K562 (cell line): ENCODE results near the gene FTL. TPM values are rescaled to one million over a fixed set of nuclear protein-coding genes. Genes with fewer than 3 reads are reported as not detected.

Experiments used
- ATAC-seq: fragments of 200-7000 bp; cut with Tn5 transposase; 3 replicates; pipeline ENCODE4 v1.9.1; 2020; ENCODE audit warnings: moderate library complexity
- BruUV-seq: library from RNA; stranded (reverse); fragments of 400-500 nt; replicated peaks from 2 replicates; lab custom pipeline; 2021; lab: Mats Ljungman, UMichigan
- CTCF ChIA-PET: fragments of 300-600 bp; formaldehyde crosslinking; extraction: SDS; loops from one replicate; lab custom pipeline; 2021; ENCODE audit warnings: low intra/inter-chr PET ratio; lab: Yijun Ruan, JAX
- POLR2A ChIA-PET: fragments of 300-600, 350-650 bp; sonication (Branson Sonifier 250); formaldehyde crosslinking; extraction: SDS; loops from one replicate; lab custom pipeline; 2021; ENCODE audit warnings: antibody characterized with exemption, inconsistent platforms; lab: Yijun Ruan, JAX
- DNase-seq, 4 experiments: peaks; one replicate each; pipeline versions ENCODE4 v3.0.0 to v3.0.0-alpha.2; 2011 to 2018; ENCODE audit warnings: low spot score in 3 of 4, mixed read lengths in 3 of 4; ENCODE audit errors: extremely low read depth in 1 of 4
- FAIRE-seq: peaks from 2 replicates; lab custom pipeline; 2011; peaks lifted over from hg19 to GRCh38; lab: Jason Lieb, UNC
- H2AFZ ChIP-seq: 2 replicates; pipeline ENCODE4 v1.6.0; 2011; ENCODE audit warnings: low read depth, low read length, control low read depth, inconsistent platforms
- H3K27ac ChIP-seq: fragments of 200-600 bp; 3 replicates; pipeline ENCODE4 v1.8.0; 2011; ENCODE audit warnings: low read depth, mild to moderate bottlenecking, control low read depth, inconsistent platforms, low read length, moderate library complexity, mixed read lengths; ENCODE audit errors: extremely low read depth
- H3K27me3 ChIP-seq, 2 experiments: fragments of 300-600 bp in 1 of 2; 2 replicates in 1 of 2; 3 replicates in 1 of 2; pipeline versions ENCODE4 v1.6.0 to v1.8.0; 2011; ENCODE audit warnings: inconsistent platforms in 2 of 2, low read length in 2 of 2, mild to moderate bottlenecking in 1 of 2, mixed read lengths in 1 of 2, moderate library complexity in 1 of 2; ENCODE audit not compliant: control insufficient read depth in 2 of 2, insufficient read depth in 2 of 2
- H3K36me3 ChIP-seq: fragments of 300-600 bp; 3 replicates; pipeline ENCODE4 v1.8.0; 2011; ENCODE audit warnings: mild to moderate bottlenecking, low read length, inconsistent platforms; ENCODE audit not compliant: control insufficient read depth, insufficient read depth
- H3K4me1 ChIP-seq, 2 experiments: fragments of 200-600 bp in 1 of 2; replicated peaks in 1 of 2; 2 replicates in 1 of 2; 3 replicates in 1 of 2; pipeline versions ENCODE4 v1.5.1 to v1.8.0; 2011; ENCODE audit warnings: inconsistent platforms in 2 of 2, low read length in 2 of 2, mild to moderate bottlenecking in 1 of 2, mixed read lengths in 1 of 2, moderate library complexity in 1 of 2; ENCODE audit not compliant: control insufficient read depth in 2 of 2, insufficient read depth in 2 of 2
- H3K4me2 ChIP-seq: 2 replicates; pipeline ENCODE4 v1.6.1; 2011; ENCODE audit warnings: low read length, control low read depth, inconsistent platforms, mixed read lengths; ENCODE audit not compliant: insufficient read depth
- H3K4me3 ChIP-seq: fragments of 200-600 bp; sonication (generic), shearing (Covaris generic); 2 replicates; pipeline ENCODE4 v1.5.1; 2016; ENCODE audit warnings: control low read depth, inconsistent platforms
- H3K79me2 ChIP-seq: fragments of 200-600 bp; 3 replicates; pipeline ENCODE4 v1.8.0; 2011; ENCODE audit warnings: low read length, inconsistent platforms; ENCODE audit not compliant: control insufficient read depth, insufficient read depth
- H3K9ac ChIP-seq, 2 experiments: 2 replicates each; pipeline versions ENCODE4 v1.6.0 to v1.6.1; 2011; ENCODE audit warnings: low read depth in 2 of 2, low read length in 2 of 2, control low read depth in 1 of 2, inconsistent platforms in 1 of 2, mild to moderate bottlenecking in 1 of 2, mixed read lengths in 1 of 2; ENCODE audit not compliant: insufficient read depth in 1 of 2
- H3K9me1 ChIP-seq: one replicate; pipeline ENCODE4 v1.6.0; 2011; ENCODE audit warnings: inconsistent platforms, mild to moderate bottlenecking, low read length, moderate library complexity; ENCODE audit not compliant: control insufficient read depth, insufficient read depth
- H3K9me3 ChIP-seq: replicated peaks from 2 replicates; pipeline ENCODE4 v1.5.1; 2011; ENCODE audit warnings: low read depth, low read length, inconsistent platforms; ENCODE audit not compliant: control insufficient read depth, insufficient read depth
- H4K20me1 ChIP-seq: replicated peaks from 2 replicates; pipeline ENCODE4 v1.6.1; 2011; ENCODE audit warnings: low read length, inconsistent platforms, mixed read lengths; ENCODE audit not compliant: control insufficient read depth, insufficient read depth
- CCNT2 ChIP-seq: IDR thresholded peaks from 2 replicates; pipeline ENCODE4 v1.6.1; 2011; ENCODE audit warnings: borderline replicate concordance, low read depth, mild to moderate bottlenecking, moderate library complexity, mixed read lengths, low read length; ENCODE audit not compliant: insufficient read length; ENCODE audit errors: extremely low read depth
- DPF2 ChIP-seq: fragments of 450-650 bp; IDR thresholded peaks from 2 replicates; pipeline ENCODE4 v1.6.1; 2016
- EZH2 ChIP-seq: IDR thresholded peaks from 2 replicates; pipeline ENCODE4 v1.6.1; 2012; ENCODE audit warnings: low read depth, mild to moderate bottlenecking, inconsistent platforms, low read length, borderline replicate concordance
- FOXK1 ChIP-seq: sonication (generic); formaldehyde crosslinking; IDR thresholded peaks from 2 replicates; pipeline ENCODE4 v1.8.0; 2022; ENCODE audit warnings: missing genetic modification reagents, mild to moderate bottlenecking, borderline replicate concordance
- HDAC2 ChIP-seq: fragments of 450-650 bp; IDR thresholded peaks from 2 replicates; pipeline ENCODE4 v1.6.1; 2016; ENCODE audit warnings: mild to moderate bottlenecking
- NCOA1 ChIP-seq: fragments of 450-650 bp; IDR thresholded peaks from 2 replicates; pipeline ENCODE4 v1.6.1; 2016; ENCODE audit warnings: low read depth
- POLR2H ChIP-seq: IDR thresholded peaks from 2 replicates; pipeline ENCODE4 v1.6.1; 2016; ENCODE audit warnings: missing genetic modification characterization, low read depth, mild to moderate bottlenecking, control low read depth, missing compliant biosample characterization, moderate library complexity
- PTBP1 ChIP-seq: fragments of 200-400 bp; formaldehyde crosslinking; IDR thresholded peaks from 2 replicates; pipeline ENCODE4 v1.6.1; 2017; ENCODE audit warnings: low read depth, low read length
- RBBP5 ChIP-seq: fragments of 200-600 bp; sonication (generic); IDR thresholded peaks from 2 replicates; pipeline ENCODE4 v1.6.1; 2012; ENCODE audit warnings: borderline replicate concordance, mild to moderate bottlenecking, low read length, control low read depth, inconsistent platforms; ENCODE audit not compliant: insufficient read depth, poor library complexity, severe bottlenecking
- SMARCA5 ChIP-seq: fragments of 450-650 bp; IDR thresholded peaks from 2 replicates; pipeline ENCODE4 v1.6.1; 2016
- SOX6 ChIP-seq: fragments of 450-650 bp; IDR thresholded peaks from 2 replicates; pipeline ENCODE4 v1.6.1; 2014; ENCODE audit warnings: mild to moderate bottlenecking
- TBL1XR1 ChIP-seq, 2 experiments: IDR thresholded peaks; 2 replicates each; pipeline ENCODE4 v1.6.1; 2012; ENCODE audit warnings: improper control_type of control experiment in 2 of 2, low read length in 2 of 2, mild to moderate bottlenecking in 1 of 2
- ZBED1 ChIP-seq: IDR thresholded peaks from 2 replicates; pipeline ENCODE4 v1.6.1; 2014
- ZNF232 ChIP-seq: sonication (generic); formaldehyde crosslinking; IDR thresholded peaks from 2 replicates; pipeline ENCODE4 v1.8.0; 2022; ENCODE audit warnings: mild to moderate bottlenecking, missing genetic modification reagents
- ZNF263 ChIP-seq: sonication (generic); formaldehyde crosslinking; IDR thresholded peaks from 2 replicates; pipeline ENCODE4 v1.8.0; 2022; ENCODE audit warnings: mild to moderate bottlenecking, missing genetic modification reagents, borderline replicate concordance
- ZNF644 ChIP-seq: fragments of 200-800 bp; sonication (Bioruptor generic); IDR thresholded peaks from 2 replicates; pipeline ENCODE4 v1.6.1; 2016; ENCODE audit warnings: low read depth, missing genetic modification characterization, missing compliant biosample characterization
- WGBS: fragments of 100-300 bp; shearing (Covaris generic); methylation state at CpG from one replicate; pipeline ENCODE4 v1.1.6; 2016; ENCODE audit warnings: low coverage, mixed read lengths; ENCODE audit not compliant: insufficient coverage; ENCODE audit errors: missing lambda C conversion rate; 5-methylcytosine and 5-hydroxymethylcytosine counted together
- in situ Hi-C: fragments of 300-500 bp; cut with MboI; formaldehyde crosslinking; loops from 4 replicates; pipeline ENCODE4 v1.15.0; 2018; ENCODE audit warnings: inconsistent platforms, mixed read lengths
- intact Hi-C: fragments of 100-400 bp; cut with micrococcal nuclease; formaldehyde crosslinking; loops from 2 replicates; pipeline ENCODE4 v1.14.2; 2022
- polyA plus RNA-seq, 8 experiments: library from polyadenylated mRNA; depleted of rRNA in 4 of 8; stranded (reverse) in 5 of 8; unstranded in 3 of 8; fragments of >200 nt; fragmentation: Nextera tagmentation in 2 of 8; fragmentation: Illumina TruSeq in 1 of 8; extraction: Ambion mirVana in 2 of 8; extraction: Trizol in 1 of 8; gene quantifications; 2 replicates each; pipeline versions ENCODE4 v1.2.1 to v1.2.3, GENCODE V29; 2011 to 2014; ENCODE audit warnings: inconsistent platforms in 1 of 8, missing spikeins in 1 of 8
- total RNA-seq, 7 experiments: library from RNA; depleted of rRNA in 6 of 7; stranded (reverse); fragments of >200 nt in 6 of 7; fragmentation: Illumina TruSeq in 2 of 7; extraction: Trizol in 2 of 7; gene quantifications; 2 replicates each; pipeline versions ENCODE4 v1.2.1 to v1.2.3, GENCODE V29; 2011 to 2021; ENCODE audit warnings: low replicate concordance in 1 of 7
- TF ChIP-seq, protein P1 (sequence below): sonication (generic); formaldehyde crosslinking; IDR thresholded peaks from 2 replicates; pipeline ENCODE4 v1.9.0; 2022; ENCODE audit warnings: mild to moderate bottlenecking, missing genetic modification reagents

The FTL gene
- total and polyA plus RNA-seq, 9 of the 15 experiments (the other 6 are each of a cell fraction or from before 2014, with no cell fraction given) = 1,231 to 27,415 (median 3,965) TPM

- peak; percentile 70 for ATAC-seq
- Histone ChIP-seq H3K36me3 (peaks cover 32% of the 10 kb centered on the region), H3K4me3 (peak overlapping the region; percentile 45), H3K79me2 (peaks cover 51% of the 10 kb centered on the region), H4K20me1 (peaks cover 17% of the 10 kb centered on the region), H2AFZ (peak overlapping the region; percentile 37), H3K4me1 (peaks cover 22 to 41% of the 10 kb centered on the region in 2 experiments), H3K27ac (peak overlapping the region; percentile 99), H3K9me1 (no peaks in the 10 kb centered on the region), H3K9ac (peak overlapping the region; percentile 93 to 95), H3K4me2 (peak overlapping the region; percentile 89), H3K27me3 (no peaks in the 10 kb centered on the region), H3K9me3 (no peaks in the 10 kb centered on the region)
- in situ Hi-C loops = loop anchor here (10.0 kb wide), 1 partner anchor 87 kb away; the partner anchor contains the start of gene PPP1R15A
- intact Hi-C loops = no loop called here
- ChIA-PET POLR2A (interaction anchor here (0.6 to 1.9 kb wide), 13 partner anchors 8 to 117 kb away, joined by 3 to 43 read pairs (median 4); partner anchors contain the start of genes DHDH, NUCB1 and PPP1R15A), CTCF (no interaction called here)
- no TSS peak for BruUV-seq
- FAIRE-seq = peak; percentile 87
- WGBS = 18% methylated on average over 21 of the region's 22 CpGs
- peak; percentile 77 to 92 (median 83) for DNase-seq
- TF ChIP-seq CCNT2 (peak; percentile 74), RBBP5 (peak; percentile 20), HDAC2 (peak; percentile 76; the same call in 1 of the 2 replicates), EZH2 (no peak), TBL1XR1 (IDR thresholded peaks at IDR 0.05; ENCODE audit: low read length in 2 of 2) (peak in 1 of 2 experiments; percentile 21; a peak in 1 of 4 replicates), ZNF232 (CRISPR knock-in tag) (no peak), DPF2 (peak; percentile 48; the same call in 1 of the 2 replicates), SOX6 (0 out of 2 replicates have a peak, but pooled peaks have one; percentile 62), FOXK1 (CRISPR knock-in tag) (no peak), ZBED1 (no peak), NCOA1 (peak; percentile 46; the same call in 1 of the 2 replicates), POLR2H (tag) (peak; percentile 31; the same call in 1 of the 2 replicates), SMARCA5 (0 out of 2 replicates have a peak, but pooled peaks have one; percentile 48), ZNF263 (CRISPR knock-in tag) (peak; percentile 100), ZNF644 (tag) (no peak), PTBP1 (peak; percentile 39; the same call in 1 of the 2 replicates)
- TF ChIP-seq, protein P1, sequence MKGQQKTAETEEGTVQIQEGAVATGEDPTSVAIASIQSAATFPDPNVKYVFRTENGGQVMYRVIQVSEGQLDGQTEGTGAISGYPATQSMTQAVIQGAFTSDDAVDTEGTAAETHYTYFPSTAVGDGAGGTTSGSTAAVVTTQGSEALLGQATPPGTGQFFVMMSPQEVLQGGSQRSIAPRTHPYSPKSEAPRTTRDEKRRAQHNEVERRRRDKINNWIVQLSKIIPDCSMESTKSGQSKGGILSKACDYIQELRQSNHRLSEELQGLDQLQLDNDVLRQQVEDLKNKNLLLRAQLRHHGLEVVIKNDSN (CRISPR knock-in tag) = peak; percentile 51
Observed at GRCh38 chr19:48962029-48962848, 2.9 kb upstream of the FTL start.
